Transverse colon (tissue), 4 donors: Measurements from ENCODE around the gene AKT3. TPM values are rescaled to one million over a fixed set of nuclear protein-coding genes. Genes with fewer than 3 reads are reported as not detected.

ENCODE experiments used
- DNase-seq: peaks from one replicate; pipeline ENCODE4 v3.0.0-alpha.2; 2019
- H3K27ac ChIP-seq, 4 donors: fragments of 200-600 bp; sonication (generic); 2 replicates each; pipeline ENCODE4 v1.5.1; 2016 to 2018; ENCODE audit warnings: inconsistent platforms in 4 of 4
- H3K27me3 ChIP-seq: fragments of 200-600 bp; sonication (generic); 2 replicates; pipeline ENCODE4 v1.5.1; 2017; ENCODE audit warnings: inconsistent platforms
- H3K36me3 ChIP-seq, 4 donors: fragments of 200-600 bp; sonication (generic); 2 replicates each; pipeline ENCODE4 v1.5.1; 2017 to 2019; ENCODE audit warnings: inconsistent platforms in 4 of 4
- H3K4me1 ChIP-seq, 4 donors: fragments of 200-600 bp; sonication (generic); 2 replicates each; pipeline ENCODE4 v1.5.1; 2017 to 2020; ENCODE audit warnings: inconsistent platforms in 4 of 4
- H3K4me3 ChIP-seq, 4 donors: fragments of 200-600 bp; sonication (generic); 1 replicate in 1 of 4; 2 replicates in 3 of 4; pipeline versions ENCODE4 v1.5.1 to v1.6.1; 2017 to 2019; ENCODE audit warnings: inconsistent platforms in 4 of 4
- H3K9me3 ChIP-seq, 2 donors: fragments of 200-600 bp; sonication (generic); 2 replicates each; pipeline ENCODE4 v1.5.1; 2017 to 2019; ENCODE audit warnings: inconsistent platforms in 2 of 2
- CTCF ChIP-seq, 5 experiments: fragments of 200-600 bp in 3 of 5; fragments of 450-650 bp in 2 of 5; sonication (generic) in 3 of 5; IDR thresholded peaks; 1 replicate in 2 of 5; 2 replicates in 3 of 5; pipeline ENCODE4 v1.5.1; 2016 to 2017; ENCODE audit warnings: antibody characterized with exemption in 5 of 5, inconsistent platforms in 3 of 5, mild to moderate bottlenecking in 2 of 5, moderate library complexity in 1 of 5
- EP300 ChIP-seq: sonication (generic); formaldehyde crosslinking; IDR thresholded peaks from one replicate; pipeline ENCODE4 v1.6.1; 2017; ENCODE audit warnings: antibody characterized with exemption, low read depth
- POLR2A ChIP-seq: fragments of 450-650 bp; IDR thresholded peaks from one replicate; pipeline ENCODE4 v1.6.1; 2016; ENCODE audit warnings: antibody characterized with exemption, mild to moderate bottlenecking, moderate library complexity
- POLR2AphosphoS5 ChIP-seq, 3 donors: sonication (generic); formaldehyde crosslinking; IDR thresholded peaks; one replicate each; pipeline ENCODE4 v1.6.1; 2016; ENCODE audit warnings: antibody characterized with exemption in 3 of 3
- WGBS, 2 donors: methylation state at CpG; one replicate each; pipeline ENCODE4 v1.1.5; 2018; ENCODE audit warnings: low coverage in 1 of 2; 5-methylcytosine and 5-hydroxymethylcytosine counted together
- in situ Hi-C, 4 donors: fragments of 200-750 bp; cut with MboI; loops; one replicate each; pipeline versions ENCODE4 v1.15.0 to v1.15.1; 2017; ENCODE audit warnings: low sequenced_read_pairs in 3 of 4, low pct_ligation_motif_present in 1 of 4, low pct_unique_long_range_greater_than_20kb in 1 of 4
- intact Hi-C: fragments of 100-400 bp; cut with DNase I; formaldehyde crosslinking; loops from one replicate; pipeline ENCODE4 v1.15.1; 2023; ENCODE audit warnings: low total_unique reads
- total RNA-seq, 4 donors: library from RNA; depleted of rRNA; stranded (reverse); fragments of >200 nt; gene quantifications; one replicate each; pipeline ENCODE4 v1.1.0, GENCODE V29; 2016

Gene AKT3
- total RNA-seq, 4 donors from 2014 or later: 9.8 to 27.2 (median 19.4) TPM

GRCh38 chr1:243528459-243529121, 321.5 kb downstream of the AKT3 start:
- in situ Hi-C loops: no loop called here
- H3K36me3 ChIP-seq: no peaks in the 10 kb centered on the region
- H3K27ac ChIP-seq: no peak overlapping the region
- WGBS, 2 donors: 90 to 95% methylated on average over 2 of the region's 2 CpGs
- H3K4me1 ChIP-seq: peaks cover 0 to 5% (median 0%) of the 10 kb centered on the region in 4 donors
- intact Hi-C loops: no loop called here
- H3K4me3 ChIP-seq: no peak overlapping the region
- no peaks in the 10 kb centered on the region for H3K9me3 ChIP-seq
- H3K27me3 ChIP-seq: no peaks in the 10 kb centered on the region
- DNase-seq: no peak
- TF ChIP-seq POLR2AphosphoS5 (IDR thresholded peaks at IDR 0.05) (no peak), CTCF (IDR thresholded peaks at IDR 0.05) (no peak)

GRCh38 chr1:243526180-243526579, 323.9 kb downstream of the AKT3 start:
- DNase-seq: no peak
- TF ChIP-seq CTCF (IDR thresholded peaks at IDR 0.05): no peak
- TF ChIP-seq POLR2A: no peak
- TF ChIP-seq EP300: no peak
- no peak for TF ChIP-seq POLR2AphosphoS5 (IDR thresholded peaks at IDR 0.05)
- Histone ChIP-seq H3K4me3 (no peak overlapping the region), H3K36me3 (no peaks in the 10 kb centered on the region), H3K27me3 (no peaks in the 10 kb centered on the region), H3K9me3 (no peaks in the 10 kb centered on the region), H3K27ac (no peak overlapping the region), H3K4me1 (peaks cover 0 to 5% (median 0%) of the 10 kb centered on the region in 4 donors)
- intact Hi-C loops: no loop called here
- in situ Hi-C loops: no loop called here
- 93 to 94% methylated on average over 3 to 7 of the region's 7 CpGs for WGBS, 2 donors

GRCh38 chr1:243525085-243525487, 325.0 kb downstream of the AKT3 start:
- TF ChIP-seq POLR2AphosphoS5 (IDR thresholded peaks at IDR 0.05) (no peak), POLR2A (no peak), EP300 (no peak), CTCF (IDR thresholded peaks at IDR 0.05) (no peak)
- Histone ChIP-seq H3K27me3 (no peaks in the 10 kb centered on the region), H3K4me1 (peaks cover 0 to 5% (median 0%) of the 10 kb centered on the region in 4 donors), H3K9me3 (no peaks in the 10 kb centered on the region), H3K27ac (no peak overlapping the region), H3K4me3 (no peak overlapping the region), H3K36me3 (no peaks in the 10 kb centered on the region)
- intact Hi-C loops (no loop called here), in situ Hi-C loops (no loop called here)
- WGBS, 2 donors: 77 to 94% methylated on average over 2 of the region's 2 CpGs
- DNase-seq: no peak

- Histone ChIP-seq H3K4me1 (peaks cover 0 to 5% (median 0%) of the 10 kb centered on the region in 4 donors), H3K9me3 (no peaks in the 10 kb centered on the region), H3K4me3 (no peak overlapping the region), H3K27ac (no peak overlapping the region), H3K27me3 (no peaks in the 10 kb centered on the region), H3K36me3 (no peaks in the 10 kb centered on the region)
- DNase-seq: no peak
- 92 to 100% methylated on average over 2 to 5 of the region's 5 CpGs for WGBS, 2 donors
- in situ Hi-C loops (no loop called here), intact Hi-C loops (no loop called here)
- TF ChIP-seq CTCF (IDR thresholded peaks at IDR 0.05) (no peak), EP300 (no peak), POLR2A (no peak), POLR2AphosphoS5 (IDR thresholded peaks at IDR 0.05) (no peak)
Observed at GRCh38 chr1:243523766-243524165, 326.3 kb downstream of the AKT3 start.
